RPMI7951 (cell line): ENCODE data around the gene PSMA2. TPM values are rescaled to one million over a fixed set of nuclear protein-coding genes. Genes with fewer than 3 reads are reported as not detected.
"Not testable (repeated sequence)": the region's sequence is repeated elsewhere in the genome, so short reads cannot be mapped to it uniquely, and the experiment has no call there.

Source experiments
- DNase-seq: peaks from one replicate; pipeline ENCODE4 v3.0.0-alpha.2; 2012; ENCODE audit warnings: low read depth
- total RNA-seq: library from RNA; depleted of rRNA; stranded (reverse); fragments of >200 nt; shearing (Covaris generic); gene quantifications from 2 replicates; pipeline ENCODE4 v1.2.3, GENCODE V29; 2014; rRNA removed

Gene PSMA2
- total RNA-seq, 1 experiment from 2014 or later, result 438 TPM

- DNase-seq, result no peak
Measured at GRCh38 chr7:42907316-42907715, 24.7 kb downstream of the PSMA2 start.

- DNase-seq, result no peak
Measured at GRCh38 chr7:42906181-42906580, 25.8 kb downstream of the PSMA2 start.

- no peak for DNase-seq
Measured at GRCh38 chr7:42902331-42902730, 29.6 kb downstream of the PSMA2 start.

DNA sequence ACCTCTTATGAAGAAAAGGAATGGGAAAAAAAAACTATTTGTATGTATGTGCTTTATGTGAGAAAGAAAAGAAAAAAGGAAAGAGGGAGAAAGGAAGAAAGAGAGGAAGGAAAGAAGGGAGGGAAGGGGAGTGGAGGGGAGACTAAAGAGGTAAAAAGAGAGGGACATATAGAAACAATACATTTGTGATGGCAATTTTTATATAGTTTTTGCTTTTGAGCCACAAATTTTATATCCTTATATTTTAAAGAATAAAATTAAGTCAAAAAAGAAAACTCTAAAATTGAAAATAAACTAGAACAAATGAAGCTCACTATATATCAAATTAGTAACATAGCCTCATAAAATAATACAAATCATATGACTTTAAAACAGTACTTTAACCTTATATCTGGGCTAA is 31.1 kb downstream of the PSMA2 start:
- no peak for DNase-seq

GRCh38 chr7:42893346-42894240 is 38.4 kb downstream of the PSMA2 start:
- DNase-seq, result no peak

GRCh38 chr7:42886893-42887505 is 45.0 kb downstream of the PSMA2 start:
- DNase-seq, result no peak

DNA sequence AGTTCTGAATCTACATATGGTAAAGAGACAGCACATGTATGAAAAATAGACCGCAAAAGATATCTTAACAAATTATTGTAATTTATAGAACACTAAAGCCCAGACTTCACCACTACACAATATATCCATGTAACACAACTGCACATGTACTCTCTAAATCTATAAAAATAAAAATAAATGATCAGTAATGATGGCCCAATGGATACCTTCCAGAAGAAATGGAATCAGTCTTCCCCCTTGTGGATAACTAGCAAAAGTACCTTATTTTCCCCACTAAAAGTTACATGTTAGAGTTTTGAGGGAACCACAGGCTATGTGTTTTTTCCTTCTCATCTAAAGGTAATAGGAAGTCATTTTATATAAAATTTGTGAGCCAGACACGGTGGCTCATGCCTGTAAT is 45.8 kb downstream of the PSMA2 start:
- peak; percentile 22 for DNase-seq

GRCh38 chr7:42885183-42885582 is 46.8 kb downstream of the PSMA2 start:
- not testable (repeated sequence) for DNase-seq

DNA sequence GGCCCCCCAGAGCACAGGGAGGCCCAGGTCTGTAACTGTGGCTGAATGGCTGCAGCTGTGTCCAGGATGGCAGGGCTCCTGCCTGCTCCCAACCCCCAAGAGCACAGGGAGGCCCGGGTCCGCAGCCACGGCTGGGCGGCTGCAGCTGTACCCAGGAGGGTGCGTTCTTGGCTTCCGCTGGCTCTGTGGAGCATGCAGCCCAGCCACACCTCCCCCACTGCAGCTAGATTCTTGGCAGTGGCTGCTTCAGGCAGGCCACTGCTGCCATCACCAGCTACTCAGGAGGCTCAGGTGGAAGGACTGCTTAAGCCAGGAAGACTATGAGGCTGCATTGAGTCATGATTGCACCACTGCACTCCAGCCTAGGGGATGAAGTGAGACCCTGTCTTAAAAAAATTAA is 48.0 kb downstream of the PSMA2 start:
- DNase-seq, result peak; percentile 14

DNA sequence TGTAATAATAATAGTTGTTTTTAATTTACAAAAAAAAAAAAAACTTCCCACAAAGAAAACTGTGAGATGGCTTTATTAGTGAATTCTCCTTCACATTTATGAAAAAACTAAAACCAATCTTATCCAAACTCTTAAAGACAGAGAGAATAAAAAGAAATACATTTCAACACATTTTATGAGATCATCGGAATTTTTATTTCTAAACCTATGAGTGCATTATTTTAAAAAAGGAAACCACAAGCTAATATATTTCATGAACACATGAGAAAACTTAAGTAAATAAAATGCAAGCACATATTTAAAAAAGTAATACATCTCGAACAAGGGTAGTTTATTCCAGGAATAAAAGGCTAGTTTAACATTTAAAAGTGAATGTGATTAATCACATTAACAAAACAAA is 51.6 kb downstream of the PSMA2 start:
- DNase-seq, result no peak

GRCh38 chr7:42878303-42878702 is 53.7 kb downstream of the PSMA2 start:
- no peak for DNase-seq

DNA sequence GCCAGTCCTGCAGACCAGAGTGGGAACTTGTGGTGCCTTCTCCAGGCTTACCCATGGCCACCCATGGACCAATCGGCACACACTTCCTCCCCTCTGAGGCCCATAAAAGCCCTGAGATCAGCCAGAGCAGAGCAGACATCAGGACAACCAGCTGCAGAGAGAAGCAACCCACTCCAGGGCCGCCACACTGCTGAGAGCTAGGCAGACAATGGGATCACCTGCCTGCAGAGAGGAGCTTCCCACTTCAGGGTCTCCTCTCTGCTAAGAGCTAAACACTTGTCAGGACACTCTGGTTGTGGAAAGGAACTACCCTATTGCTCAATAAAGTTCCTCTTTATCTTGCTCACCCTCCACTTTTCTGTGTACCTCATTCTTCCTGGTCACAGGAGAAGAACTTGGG is 54.1 kb downstream of the PSMA2 start:
- DNase-seq, result no peak

DNA sequence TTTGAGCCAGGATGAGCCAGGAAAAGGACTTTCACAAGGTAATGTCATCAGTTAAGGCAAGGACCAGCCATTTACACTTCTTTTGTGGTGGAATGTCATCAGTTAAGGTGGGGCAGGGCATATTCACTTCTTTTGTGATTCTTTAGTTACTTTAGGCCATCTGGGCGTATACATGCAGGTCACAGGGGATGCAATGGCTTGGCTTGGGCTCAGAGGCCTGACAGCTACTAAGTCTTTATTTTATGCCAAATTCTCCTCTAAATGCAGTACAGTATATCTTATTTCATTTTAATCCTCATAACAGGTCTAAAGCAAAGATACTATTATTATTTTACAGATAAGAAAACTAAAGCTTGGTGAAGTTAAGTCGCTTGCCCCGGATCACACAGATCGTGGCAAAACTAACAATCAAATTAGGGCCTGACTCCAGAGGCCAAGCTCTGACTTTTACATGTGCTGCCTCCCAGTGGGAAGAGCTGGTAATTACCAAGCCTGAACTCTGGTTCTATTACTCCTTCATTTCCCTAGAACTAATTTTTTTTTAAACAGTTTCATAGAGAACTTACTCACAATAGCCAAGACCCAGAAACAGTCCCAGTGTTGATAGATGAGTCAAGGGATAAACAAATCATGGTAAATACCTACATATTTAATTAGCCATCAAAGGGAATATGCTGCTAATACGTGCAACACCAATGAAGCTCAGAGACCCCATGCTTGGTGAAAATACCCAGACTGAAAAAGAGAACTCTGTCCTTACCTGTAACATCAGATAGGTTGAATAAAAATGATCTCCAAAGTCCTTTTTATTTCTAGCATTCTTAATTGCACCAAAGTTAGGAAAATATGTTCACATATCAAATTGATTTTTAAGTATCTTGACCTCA is 55.5 kb downstream of the PSMA2 start:
- peak; percentile 62 for DNase-seq

DNA sequence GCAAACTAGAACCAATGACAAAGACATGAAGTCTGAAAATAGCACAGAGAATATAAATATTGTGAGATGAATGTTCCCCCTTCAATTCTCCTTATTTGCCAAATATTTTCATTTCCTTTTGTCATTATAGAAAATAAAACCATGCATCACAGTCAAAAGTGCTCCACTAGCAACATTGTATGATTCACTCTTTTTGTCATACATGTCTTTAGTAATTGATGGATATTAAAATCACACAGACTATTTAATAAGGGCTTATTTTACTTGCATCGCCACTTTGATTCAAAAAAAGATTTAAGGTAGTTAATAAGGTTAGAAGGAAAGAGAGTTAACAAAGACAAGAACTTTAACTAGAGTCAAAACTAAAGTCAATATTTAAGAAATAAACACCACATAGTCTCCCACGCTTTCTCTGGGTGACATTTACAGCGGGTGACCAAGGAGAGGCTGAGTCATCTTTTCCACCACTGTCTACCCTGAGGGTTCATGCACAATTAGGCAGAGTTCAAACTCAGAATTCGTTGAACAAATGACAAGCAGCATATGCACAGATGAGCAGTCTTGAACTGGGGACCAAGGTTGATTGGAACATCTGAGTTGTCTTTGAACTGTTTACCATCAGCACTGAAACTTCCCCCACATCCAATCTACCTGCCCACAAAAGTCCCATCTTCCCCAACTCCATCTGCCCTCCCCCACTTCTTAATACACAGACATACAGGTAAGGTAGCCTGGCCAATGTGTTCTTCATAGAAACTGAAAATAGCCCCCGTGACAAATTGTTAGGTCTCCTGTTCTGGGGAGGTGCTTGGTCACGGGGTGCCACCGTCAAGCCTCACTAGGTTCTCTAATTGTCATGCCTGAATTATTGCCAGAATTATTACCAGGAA is 62.6 kb downstream of the PSMA2 start:
- peak; percentile 84 for DNase-seq

DNA sequence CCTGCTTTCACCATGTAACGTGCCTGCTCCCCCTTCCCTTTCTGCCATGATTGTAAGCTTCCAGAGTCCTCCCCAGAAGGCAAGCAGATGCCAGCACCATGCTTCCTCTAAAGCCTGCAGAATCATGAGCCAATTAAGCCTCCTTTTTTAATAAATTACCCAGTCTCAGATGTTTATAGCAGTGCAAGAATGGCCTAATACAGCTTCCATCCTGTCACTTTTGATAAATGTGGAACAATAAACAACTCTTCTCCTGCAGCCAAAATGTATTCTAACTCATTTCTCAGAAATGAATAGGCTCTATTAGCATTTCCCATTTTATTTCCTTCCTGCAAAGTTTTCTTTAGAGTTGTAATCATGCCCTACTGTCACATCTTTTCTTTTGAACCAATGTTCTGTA is 63.5 kb downstream of the PSMA2 start:
- no peak for DNase-seq

Other genes starting within 250 kb of the PSMA2 start
- gene C7orf25, start 20.1 kb downstream of the PSMA2 start, total RNA-seq, result 6.1 and 18.7 TPM in 2 replicates
- gene MRPL32, start 202 bp upstream of the PSMA2 start, total RNA-seq, result 85.3 and 88.1 TPM in 2 replicates
- 12.9 and 18.3 TPM in 2 replicates for gene HECW1, start 180.5 kb upstream of the PSMA2 start, total RNA-seq